ENCODE data around the gene SAMD7. TPM values are rescaled to one million over a fixed set of nuclear protein-coding genes. Genes with fewer than 3 reads are reported as not detected.

SAMD7 gene
- total RNA-seq, 1 donor from 2014 or later, result not detected

DNA sequence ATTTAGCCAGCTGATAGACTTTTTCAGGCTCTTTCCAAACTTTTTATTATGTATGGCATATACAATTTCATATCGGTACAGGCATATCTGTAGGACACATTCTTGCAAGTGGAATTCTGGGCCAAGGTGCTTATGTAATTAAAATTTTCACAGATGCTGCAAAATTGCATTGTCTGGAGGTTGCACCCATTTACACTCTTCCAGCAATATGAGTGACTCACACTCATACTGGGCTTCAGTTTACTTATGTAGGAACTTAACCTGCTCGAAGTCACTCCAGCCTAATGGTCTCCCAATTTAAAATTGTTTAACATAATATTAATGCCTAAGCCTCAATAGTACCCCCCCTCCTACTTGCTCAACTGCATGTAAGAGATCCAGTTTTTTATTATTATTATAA lies 44.0 kb downstream of the SAMD7 start:
- FAIRE-seq, result no peak
- DNase-seq (ENCODE audit: low spot score in 2 of 2), result no peak

- DNase-seq (ENCODE audit: low spot score in 2 of 2), result no peak
- no peak for FAIRE-seq
Observed at GRCh38 chr3:169964176-169964575, 52.8 kb downstream of the SAMD7 start.

- FAIRE-seq, result no peak
- peak; percentile 12 to 16 for DNase-seq (ENCODE audit: low spot score in 2 of 2)
Observed at GRCh38 chr3:169965562-169966427, 54.4 kb downstream of the SAMD7 start.

- no peak for FAIRE-seq
- peak; percentile 85 to 89 for DNase-seq (ENCODE audit: low spot score in 2 of 2)
Observed at GRCh38 chr3:169966428-169966950, 55.1 kb downstream of the SAMD7 start, which contains the start of gene SEC62. SEC62 (plus strand) TSS chr3:169966807; CDS start chr3:169966823, 16 bp downstream.

GRCh38 chr3:169966951-169967915 lies 55.9 kb downstream of the SAMD7 start:
- FAIRE-seq (no peak), DNase-seq (ENCODE audit: low spot score in 2 of 2) (peak; percentile 28 to 32)

DNA sequence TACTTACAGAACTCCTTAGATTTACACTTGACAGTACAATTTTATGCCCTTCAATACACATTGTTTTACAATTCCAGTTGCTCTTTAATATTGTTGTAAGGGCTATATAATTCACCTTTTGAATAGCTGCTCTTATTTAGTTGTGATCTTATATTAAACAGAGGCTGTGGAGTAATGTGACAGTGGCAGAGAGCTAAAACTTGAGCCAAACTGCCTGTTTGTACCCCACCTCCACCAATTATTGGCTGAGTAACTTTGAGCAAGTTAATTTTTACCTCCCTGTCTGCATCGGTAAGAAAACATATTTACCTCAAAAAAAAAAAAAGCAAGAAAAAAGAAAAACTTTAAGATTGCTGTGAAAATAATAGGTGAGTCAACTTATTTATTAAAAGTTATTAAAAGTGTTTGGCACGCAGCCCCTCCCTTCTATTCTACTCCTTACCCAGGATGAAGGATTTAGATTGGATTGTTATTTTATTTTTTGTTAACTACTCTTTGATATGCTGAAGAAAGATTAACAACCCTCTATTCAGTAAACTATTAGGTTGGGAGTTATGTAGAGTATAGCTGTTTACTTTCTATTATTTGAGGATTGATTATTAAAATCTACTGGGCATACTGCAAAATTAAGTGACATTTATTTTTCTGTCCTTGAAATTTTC lies 57.0 kb downstream of the SAMD7 start:
- DNase-seq (ENCODE audit: low spot score in 2 of 2) (no peak), FAIRE-seq (no peak)

DNA sequence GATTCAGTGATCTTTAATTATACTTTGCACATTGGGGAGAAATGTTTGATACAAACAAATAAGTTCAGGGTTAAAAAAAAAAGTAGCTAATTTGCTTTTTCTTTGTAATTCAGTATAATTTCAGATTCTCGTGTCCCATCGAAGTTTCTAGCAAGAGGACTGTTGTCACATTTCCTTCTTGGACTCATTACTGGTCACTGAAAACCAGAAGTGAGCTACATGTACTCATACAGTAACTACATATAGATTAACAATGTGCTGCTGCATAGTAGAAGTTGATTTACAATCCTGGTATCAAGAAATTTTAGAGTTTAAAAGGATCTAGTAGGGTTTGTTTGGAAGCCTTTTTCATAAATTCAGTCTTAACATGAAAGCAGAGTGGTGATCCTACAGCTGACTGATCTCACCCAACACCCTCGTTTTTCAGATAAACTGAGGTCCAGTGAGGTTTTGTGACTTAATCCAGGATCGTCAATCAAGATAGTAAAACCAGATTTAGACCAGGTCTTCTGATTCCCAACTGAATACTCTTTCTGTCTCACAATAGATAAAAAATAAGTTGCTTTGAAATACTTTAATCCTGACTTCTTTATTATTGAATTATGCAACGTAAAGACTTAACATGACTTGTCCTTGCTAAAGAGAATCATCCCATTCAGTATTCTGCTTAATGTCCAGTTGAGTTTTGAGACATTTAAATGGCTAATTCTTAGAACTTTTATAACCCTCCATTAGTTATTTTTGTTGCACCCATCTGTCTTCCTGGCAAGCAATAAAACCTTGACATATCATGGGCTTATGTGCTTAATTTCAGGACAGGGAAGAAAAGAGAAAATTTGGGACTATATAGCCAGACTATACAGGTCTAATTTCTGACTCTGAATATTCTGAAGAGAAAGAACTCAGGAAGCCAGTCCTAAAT lies 58.1 kb downstream of the SAMD7 start:
- no peak for FAIRE-seq
- no peak for DNase-seq (ENCODE audit: low spot score in 2 of 2)

GRCh38 chr3:169970847-169971246 lies 59.5 kb downstream of the SAMD7 start:
- DNase-seq (ENCODE audit: low spot score in 2 of 2) (no peak), FAIRE-seq (no peak)

DNA sequence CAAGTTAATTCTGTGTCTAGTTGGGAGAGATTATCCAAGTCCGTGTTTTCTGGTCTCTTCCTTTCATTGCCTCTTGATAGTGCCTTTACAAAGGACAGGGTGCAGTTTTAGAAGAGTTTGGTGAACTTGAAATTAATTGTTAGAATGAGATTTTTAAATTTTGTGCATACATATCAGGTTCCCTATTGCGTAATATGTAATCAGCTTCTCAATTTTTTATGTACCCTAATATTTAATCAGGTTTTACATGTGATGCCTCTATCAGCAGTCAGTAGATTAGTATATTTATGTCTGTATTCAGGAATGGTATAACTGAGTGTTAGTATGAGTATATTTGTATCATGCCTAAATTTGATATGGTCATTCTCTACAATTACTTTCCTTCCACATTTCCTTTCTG lies 60.1 kb downstream of the SAMD7 start:
- DNase-seq (ENCODE audit: low spot score in 2 of 2), result no peak
- no peak for FAIRE-seq

DNA sequence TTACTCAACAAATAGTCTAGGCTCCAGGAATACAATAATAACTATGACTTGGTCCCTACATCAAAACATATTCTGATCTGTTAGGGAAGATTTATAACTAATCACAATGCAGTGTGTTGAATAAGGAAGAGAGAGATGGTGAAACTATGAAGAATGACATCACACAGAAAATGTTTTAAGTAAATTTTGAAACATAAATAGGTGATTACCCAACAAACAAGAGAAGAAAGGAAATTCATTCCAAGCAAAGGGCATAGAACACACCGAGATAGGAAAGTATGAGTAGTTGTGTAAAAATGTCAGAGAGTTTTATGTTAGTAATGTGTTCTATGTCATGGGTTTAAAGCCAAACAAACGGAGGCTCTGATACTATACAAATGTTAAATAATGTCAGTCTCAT lies 68.7 kb downstream of the SAMD7 start:
- no peak for DNase-seq (ENCODE audit: low spot score in 2 of 2)
- peak; percentile 10 for FAIRE-seq

DNA sequence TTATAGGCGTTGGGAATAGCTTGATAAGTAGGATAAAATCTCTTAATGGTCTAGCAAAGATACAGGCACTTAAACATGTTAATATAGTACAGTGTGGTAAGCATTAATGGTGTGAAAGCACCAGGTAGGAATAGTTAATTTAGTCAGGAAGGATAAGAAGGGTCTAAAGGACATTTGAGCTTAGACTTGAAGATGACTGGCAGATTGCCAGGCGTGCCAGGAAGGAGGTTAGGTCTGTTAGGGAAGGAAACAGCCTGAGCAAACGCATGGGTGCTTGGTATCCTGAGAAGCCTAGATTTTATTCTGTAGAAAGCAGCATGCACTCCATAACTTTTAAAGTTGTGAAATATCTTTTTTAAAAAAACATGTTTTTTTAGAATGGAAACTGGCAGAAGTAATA lies 72.9 kb downstream of the SAMD7 start:
- DNase-seq (ENCODE audit: low spot score in 2 of 2) (no peak), FAIRE-seq (no peak)

Other genes with a start within 250 kb of the SAMD7 start
- gene MECOM, start 247.9 kb upstream of the SAMD7 start, total RNA-seq, result 6.9 TPM
- 61.1 TPM for gene TERC, start 146.5 kb upstream of the SAMD7 start, total RNA-seq
- gene ACTRT3, start 142.0 kb upstream of the SAMD7 start, total RNA-seq, result 3.3 TPM
- gene MYNN, start 138.2 kb upstream of the SAMD7 start, total RNA-seq, result 44.4 TPM
- 0.82 TPM for gene LRRIQ4, start 98.7 kb upstream of the SAMD7 start, total RNA-seq
- gene LRRC34, start 98.7 kb upstream of the SAMD7 start, total RNA-seq, result 5.3 TPM
- gene LRRC31, start 41.6 kb upstream of the SAMD7 start, total RNA-seq, result under 0.01 TPM
- gene SEC62, start 55.2 kb downstream of the SAMD7 start, total RNA-seq, result 108 TPM
- 2.9 TPM for gene GPR160, start 126.4 kb downstream of the SAMD7 start, total RNA-seq

All from frontal cortex (tissue), 4 donors.